ENCODE data around the gene GRM8. TPM values are rescaled to one million over a fixed set of nuclear protein-coding genes. Genes with fewer than 3 reads are reported as not detected.

GRM8 gene
- total and polyA plus RNA-seq, 10 of the 15 experiments (the other 5 are each of a cell fraction or from before 2014, with no cell fraction given) = 0.33 to 7.1 (median 0.45) TPM; not detected in 2

DNA sequence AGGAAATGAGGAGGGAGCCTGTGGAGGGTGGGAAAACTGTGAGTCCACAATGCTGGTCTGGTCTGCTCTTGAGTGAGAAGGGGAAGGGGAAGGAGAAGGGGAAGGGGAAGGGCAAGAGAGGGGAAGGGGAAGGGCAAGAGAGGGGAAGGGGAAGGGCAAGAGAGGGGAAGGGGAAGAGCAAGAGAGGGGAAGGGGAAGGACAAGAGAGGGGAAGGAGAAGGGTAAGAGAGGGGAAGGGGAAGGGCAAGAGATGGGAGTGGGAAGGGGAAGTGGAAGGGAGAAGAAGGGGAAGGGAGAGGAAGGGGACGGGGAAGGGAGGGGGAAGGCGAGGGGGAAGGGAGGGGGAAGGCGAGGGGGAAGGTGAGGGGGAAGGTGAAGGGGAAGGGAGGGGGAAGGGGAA is 213.2 kb downstream of the GRM8 start:
- ChIA-PET RAD21 (ENCODE audit: unreplicated experiment) (no interaction called here), SMC1A (ENCODE audit: uncharacterized antibody, unreplicated experiment) (no interaction called here), POLR2A (no interaction called here), CTCF (no interaction called here)
- no CpG with 5 or more reads among the region's 3 CpGs for WGBS (ENCODE audit: insufficient coverage, insufficient replicate concordance, low lambda C conversion rate, missing lambda C conversion rate)
- Histone ChIP-seq H4K20me1 (ENCODE audit: control insufficient read depth, insufficient read depth) (no peaks in the 10 kb centered on the region), H3K27ac (ENCODE audit: control insufficient read depth, insufficient read depth) (no peak overlapping the region), H3K4me3 (no peak overlapping the region), H3K27me3 (replicated peaks in 1 of 2; ENCODE audit: control insufficient read depth in 2 of 2, insufficient read depth in 2 of 2, low read length in 1 of 2) (no peaks in the 10 kb centered on the region), H3K9ac (ENCODE audit: control insufficient read depth, insufficient read depth, low read length) (no peak overlapping the region), H3K4me1 (ENCODE audit: control insufficient read depth, insufficient read depth, low read length) (no peaks in the 10 kb centered on the region), H3K4me2 (ENCODE audit: control insufficient read depth, insufficient read depth) (no peak overlapping the region), H3K79me2 (ENCODE audit: control insufficient read depth, insufficient read depth, low read length) (no peaks in the 10 kb centered on the region), H2AFZ (ENCODE audit: control insufficient read depth, low read depth, low read length) (no peak overlapping the region), H3K9me3 (replicated peaks; ENCODE audit: control insufficient read depth, insufficient read depth, low read length) (no peaks in the 10 kb centered on the region), H3K36me3 (ENCODE audit: control insufficient read depth in 2 of 2, insufficient read depth in 2 of 2, low read length in 1 of 2) (no peaks in the 10 kb centered on the region)
- ATAC-seq = no peak
- no peak for TF ChIP-seq SMARCA5 (IDR thresholded peaks at IDR 0.05)
- TF ChIP-seq RUNX3 (IDR thresholded peaks at IDR 0.05; ENCODE audit: low read length) = no peak
- no peak for TF ChIP-seq MTA3 (IDR thresholded peaks at IDR 0.05; ENCODE audit: borderline replicate concordance, low read length)
- no peak for TF ChIP-seq FOS (IDR thresholded peaks at IDR 0.05; ENCODE audit: borderline replicate concordance, extremely low read depth, insufficient read length)
- TF ChIP-seq CTCF (IDR thresholded peaks at IDR 0.05 in 2 of 3, conservative IDR thresholded peaks at IDR 0.05 in 1 of 3; ENCODE audit: control insufficient read depth in 2 of 3, extremely low read depth in 1 of 3, insufficient read depth in 1 of 3, low read depth in 3 of 3, low read length in 3 of 3) = no peak
- no peak for TF ChIP-seq BACH1 (IDR thresholded peaks at IDR 0.05; ENCODE audit: borderline replicate concordance)
- no peak for TF ChIP-seq FOXM1 (IDR thresholded peaks at IDR 0.05; ENCODE audit: low read depth, low read length)
- TF ChIP-seq YY1 (IDR thresholded peaks at IDR 0.05; ENCODE audit: low read depth, low read length) = no peak
- TF ChIP-seq SUPT20H (IDR thresholded peaks at IDR 0.05; ENCODE audit: borderline replicate concordance, control insufficient read depth, low read depth, low read length) = no peak
- TF ChIP-seq NR2C2 (IDR thresholded peaks at IDR 0.05; ENCODE audit: borderline replicate concordance, control insufficient read depth, insufficient read length, low read depth) = no peak
- no peak for TF ChIP-seq CBX3 (IDR thresholded peaks at IDR 0.05; ENCODE audit: borderline replicate concordance, low read depth)
- TF ChIP-seq HDAC6 (IDR thresholded peaks at IDR 0.05; ENCODE audit: unreplicated experiment) = no peak
- in situ Hi-C loops (cut with MboI) (no loop called here), intact Hi-C loops (cut with micrococcal nuclease; ENCODE audit: unreplicated experiment) (no loop called here)
- no peak for FAIRE-seq
- DNase-seq (ENCODE audit: low read depth, low spot score) = no peak
- no TSS peak for BruUV-seq (replicated peaks)

Data from GM12878 (cell line).